Measurements from ENCODE around the gene CYP24A1.

DNA sequence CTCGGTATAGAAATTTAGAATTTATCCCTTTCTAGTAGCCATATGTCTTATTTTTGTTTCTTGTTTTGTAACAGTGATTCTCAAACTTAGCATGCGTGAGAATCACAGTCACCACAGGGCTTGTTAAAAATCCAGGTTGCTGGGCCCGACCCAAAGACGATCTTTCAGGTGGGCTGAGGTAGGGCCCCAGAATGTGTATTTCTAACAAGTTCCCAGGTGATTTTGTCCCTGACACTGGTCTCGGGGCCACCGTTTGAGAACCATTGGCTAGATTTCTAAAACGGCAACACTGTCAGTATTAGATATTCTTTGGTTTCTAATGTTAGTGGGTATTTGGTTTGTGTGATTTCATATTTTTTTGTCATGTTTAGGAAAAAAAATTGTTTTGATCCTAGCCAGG lies 44.0 kb upstream of the CYP24A1 start:
- TF ChIP-seq, protein P1, sequence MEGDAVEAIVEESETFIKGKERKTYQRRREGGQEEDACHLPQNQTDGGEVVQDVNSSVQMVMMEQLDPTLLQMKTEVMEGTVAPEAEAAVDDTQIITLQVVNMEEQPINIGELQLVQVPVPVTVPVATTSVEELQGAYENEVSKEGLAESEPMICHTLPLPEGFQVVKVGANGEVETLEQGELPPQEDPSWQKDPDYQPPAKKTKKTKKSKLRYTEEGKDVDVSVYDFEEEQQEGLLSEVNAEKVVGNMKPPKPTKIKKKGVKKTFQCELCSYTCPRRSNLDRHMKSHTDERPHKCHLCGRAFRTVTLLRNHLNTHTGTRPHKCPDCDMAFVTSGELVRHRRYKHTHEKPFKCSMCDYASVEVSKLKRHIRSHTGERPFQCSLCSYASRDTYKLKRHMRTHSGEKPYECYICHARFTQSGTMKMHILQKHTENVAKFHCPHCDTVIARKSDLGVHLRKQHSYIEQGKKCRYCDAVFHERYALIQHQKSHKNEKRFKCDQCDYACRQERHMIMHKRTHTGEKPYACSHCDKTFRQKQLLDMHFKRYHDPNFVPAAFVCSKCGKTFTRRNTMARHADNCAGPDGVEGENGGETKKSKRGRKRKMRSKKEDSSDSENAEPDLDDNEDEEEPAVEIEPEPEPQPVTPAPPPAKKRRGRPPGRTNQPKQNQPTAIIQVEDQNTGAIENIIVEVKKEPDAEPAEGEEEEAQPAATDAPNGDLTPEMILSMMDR (IDR thresholded peaks at IDR 0.05): no peak
- no peak for TF ChIP-seq POLR2A (IDR thresholded peaks at IDR 0.05)
